SU-DHL-6 (cell line): ENCODE data around the gene NOS3.

Source experiments
- EZH2phosphoT487 ChIP-seq: fragments of 200-600 bp; sonication (generic), shearing (Covaris generic); conservative IDR thresholded peaks from 2 replicates; pipeline ENCODE4 v1.6.1; 2018; ENCODE audit warnings: mild to moderate bottlenecking, antibody characterized with exemption, low read length, moderate library complexity, mixed read lengths
- TF ChIP-seq, protein P1 (sequence below): fragments of 200-600 bp; sonication (generic); IDR thresholded peaks from one replicate; pipeline ENCODE4 v1.5.1; 2017; ENCODE audit warnings: antibody characterized with exemption, mild to moderate bottlenecking, low read length, moderate library complexity; ENCODE audit not compliant: insufficient read depth, poor library complexity, severe bottlenecking

DNA sequence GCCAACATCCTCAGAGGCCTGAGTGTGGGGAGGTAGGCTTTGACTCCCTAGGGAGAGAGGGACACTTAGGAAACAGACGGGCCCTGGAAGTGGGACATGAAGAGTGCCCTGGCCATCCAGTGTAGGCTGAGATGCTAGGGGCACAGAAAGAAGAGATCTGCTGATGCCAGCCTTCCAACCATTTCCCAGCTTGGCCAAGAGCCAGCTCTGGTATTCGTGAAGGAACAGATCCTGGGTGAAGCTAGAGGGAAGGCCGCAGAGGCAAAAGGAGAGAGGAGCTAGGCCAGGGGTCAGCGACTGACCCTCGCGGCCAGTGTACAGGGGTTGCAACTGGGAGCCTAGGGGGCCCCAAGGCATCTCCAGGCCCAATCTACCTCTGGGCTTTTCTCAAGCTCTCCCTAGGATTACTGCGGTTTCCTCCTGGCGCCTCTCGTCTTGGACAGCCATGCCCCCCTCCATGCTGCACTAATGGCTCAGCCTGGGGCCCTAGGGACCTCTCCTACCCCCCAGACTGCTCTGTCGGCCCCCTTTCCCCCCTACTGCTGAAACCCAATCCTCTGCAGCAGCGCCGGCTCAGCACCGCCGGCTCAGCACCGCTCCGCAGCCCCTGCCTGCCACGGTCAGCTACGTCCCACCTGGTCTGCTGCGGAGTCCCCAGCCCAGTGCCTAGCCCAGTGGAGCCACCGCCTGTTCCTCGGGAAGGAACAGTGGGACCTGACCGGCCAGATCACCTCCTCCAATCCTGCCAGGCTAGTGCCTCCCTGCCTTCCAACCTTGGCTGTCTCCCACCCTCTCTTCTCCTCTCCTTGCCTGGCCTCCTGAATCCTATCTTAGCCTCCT is 57.4 kb downstream of the NOS3 start, which contains the start of gene ASIC3:
- TF ChIP-seq, protein P1, sequence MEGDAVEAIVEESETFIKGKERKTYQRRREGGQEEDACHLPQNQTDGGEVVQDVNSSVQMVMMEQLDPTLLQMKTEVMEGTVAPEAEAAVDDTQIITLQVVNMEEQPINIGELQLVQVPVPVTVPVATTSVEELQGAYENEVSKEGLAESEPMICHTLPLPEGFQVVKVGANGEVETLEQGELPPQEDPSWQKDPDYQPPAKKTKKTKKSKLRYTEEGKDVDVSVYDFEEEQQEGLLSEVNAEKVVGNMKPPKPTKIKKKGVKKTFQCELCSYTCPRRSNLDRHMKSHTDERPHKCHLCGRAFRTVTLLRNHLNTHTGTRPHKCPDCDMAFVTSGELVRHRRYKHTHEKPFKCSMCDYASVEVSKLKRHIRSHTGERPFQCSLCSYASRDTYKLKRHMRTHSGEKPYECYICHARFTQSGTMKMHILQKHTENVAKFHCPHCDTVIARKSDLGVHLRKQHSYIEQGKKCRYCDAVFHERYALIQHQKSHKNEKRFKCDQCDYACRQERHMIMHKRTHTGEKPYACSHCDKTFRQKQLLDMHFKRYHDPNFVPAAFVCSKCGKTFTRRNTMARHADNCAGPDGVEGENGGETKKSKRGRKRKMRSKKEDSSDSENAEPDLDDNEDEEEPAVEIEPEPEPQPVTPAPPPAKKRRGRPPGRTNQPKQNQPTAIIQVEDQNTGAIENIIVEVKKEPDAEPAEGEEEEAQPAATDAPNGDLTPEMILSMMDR: no peak
- no peak for TF ChIP-seq EZH2phosphoT487
